Panc1 (cell line): ENCODE measurements around the gene NXPH2. TPM values are rescaled to one million over a fixed set of nuclear protein-coding genes. Genes with fewer than 3 reads are reported as not detected.
A peak's percentile ranks its signal among the peaks of the same experiment; 100 is the strongest.

ENCODE experiments used
- ATAC-seq: fragments of 200-7000 bp; cut with Tn5 transposase; 2 replicates; pipeline ENCODE4 v1.9.1; 2020; ENCODE audit warnings: mild to moderate bottlenecking, moderate library complexity
- Bru-seq: library from RNA; stranded (reverse); fragments of 400-500 nt; gene quantifications from one replicate; lab custom pipeline; 2021; lab: Mats Ljungman, UMichigan
- BruChase-seq, 2 experiments: library from RNA; stranded (reverse); fragments of 400-500 nt; gene quantifications; one replicate each; lab custom pipeline; 2021; lab: Mats Ljungman, UMichigan
- BruUV-seq: library from RNA; stranded (reverse); fragments of 400-500 nt; replicated peaks from 2 replicates; lab custom pipeline; 2021; lab: Mats Ljungman, UMichigan
- CTCF ChIA-PET: fragments of 300-600 bp; sonication (Branson Sonifier 250); formaldehyde crosslinking; loops from one replicate; lab custom pipeline; 2022; ENCODE audit warnings: antibody characterized with exemption; lab: Charles Lee
- POLR2A ChIA-PET: fragments of 300-600 bp; sonication (Branson Sonifier 250); formaldehyde crosslinking; loops from one replicate; lab custom pipeline; 2022; ENCODE audit warnings: antibody characterized with exemption; lab: Charles Lee
- DNase-seq: peaks from one replicate; pipeline ENCODE4 v3.0.0-alpha.2; 2010; ENCODE audit warnings: low read depth, low spot score
- H3K27ac ChIP-seq: 2 replicates; pipeline ENCODE4 v1.5.1; 2011; ENCODE audit warnings: mild to moderate bottlenecking, low read length, inconsistent platforms
- H3K27me3 ChIP-seq: fragments of 200-500 bp; sonication (Bioruptor generic); 2 replicates; pipeline ENCODE4 v1.6.0; 2014; ENCODE audit warnings: low read length, inconsistent platforms; ENCODE audit not compliant: control insufficient read depth, insufficient read depth
- H3K36me3 ChIP-seq: fragments of 200-500 bp; sonication (Bioruptor generic); 2 replicates; pipeline ENCODE4 v1.5.1; 2014; ENCODE audit warnings: inconsistent platforms, mild to moderate bottlenecking, low read length, moderate library complexity; ENCODE audit not compliant: control insufficient read depth, insufficient read depth
- H3K4me1 ChIP-seq: 2 replicates; pipeline ENCODE4 v1.5.1; 2011; ENCODE audit warnings: inconsistent platforms, mild to moderate bottlenecking, low read length, moderate library complexity; ENCODE audit not compliant: control insufficient read depth, insufficient read depth
- H3K4me3 ChIP-seq, 2 experiments: 2 replicates each; pipeline ENCODE4 v1.5.1; 2011 to 2012; ENCODE audit warnings: low read depth in 2 of 2, low read length in 2 of 2, mild to moderate bottlenecking in 2 of 2, inconsistent platforms in 1 of 2, moderate library complexity in 1 of 2
- H3K9me3 ChIP-seq: fragments of 200-500 bp; sonication (Bioruptor generic); 2 replicates; pipeline ENCODE4 v1.5.1; 2014; ENCODE audit warnings: low read depth, mild to moderate bottlenecking, inconsistent platforms, low read length, moderate library complexity; ENCODE audit not compliant: control insufficient read depth, insufficient read depth
- POLR2AphosphoS5 ChIP-seq: IDR thresholded peaks from 2 replicates; pipeline ENCODE4 v1.6.1; 2012; ENCODE audit warnings: mild to moderate bottlenecking, low read depth, low read length, moderate library complexity
- SIN3A ChIP-seq: IDR thresholded peaks from 2 replicates; pipeline ENCODE4 v1.6.1; 2012; ENCODE audit warnings: low read depth, mild to moderate bottlenecking, low read length, moderate library complexity, borderline replicate concordance; ENCODE audit not compliant: insufficient read depth
- TCF7L2 ChIP-seq: IDR thresholded peaks from 2 replicates; pipeline ENCODE4 v1.6.1; 2011; ENCODE audit warnings: mild to moderate bottlenecking, low read depth, low read length, inconsistent platforms
- in situ Hi-C: cut with HindIII; loops from 2 replicates; pipeline ENCODE4 v1.10.0; 2016; ENCODE audit warnings: low sequenced_read_pairs, low pct_unique_long_range_greater_than_20kb
- intact Hi-C: fragments of 100-400 bp; cut with micrococcal nuclease; formaldehyde crosslinking; loops from one replicate; pipeline ENCODE4 v1.10.0; 2022; ENCODE audit not compliant: unreplicated experiment
- long read RNA-seq: library from polyadenylated mRNA; unstranded; transcript quantifications from one replicate; pipeline ENCODE4 v2.0.0, GENCODE V29; 2021; ENCODE audit not compliant: unreplicated experiment
- polyA plus RNA-seq: library from polyadenylated mRNA; unstranded; fragments of >200 nt; gene quantifications from one replicate; pipeline ENCODE4 v1.2.1, GENCODE V29; 2012; ENCODE audit warnings: missing spikeins; ENCODE audit not compliant: insufficient read length
- total RNA-seq: library from RNA; stranded (reverse); gene quantifications from one replicate; pipeline ENCODE4 v1.2.1, GENCODE V29; 2021; ENCODE audit not compliant: unreplicated experiment
- TF ChIP-seq, protein P1 (sequence below): fragments of 450-650 bp; IDR thresholded peaks from 2 replicates; pipeline ENCODE4 v1.5.1; 2017; ENCODE audit warnings: mild to moderate bottlenecking
- TF ChIP-seq, protein P2 (sequence below), 2 experiments: IDR thresholded peaks; 2 replicates each; pipeline ENCODE4 v1.6.1; 2011 to 2012; ENCODE audit warnings: low read depth in 2 of 2, control low read depth in 1 of 2, low read length in 1 of 2, mild to moderate bottlenecking in 1 of 2, moderate library complexity in 1 of 2; ENCODE audit not compliant: insufficient read depth in 1 of 2

Gene NXPH2
- total RNA-seq = 5.4 TPM
- 2.5 TPM for polyA plus RNA-seq
- Bru-seq, nascent RNA = percentile 57 among the genes with signal in this experiment
- BruChase-seq, experiment 1, labeled RNA remaining after a 2-hour chase = percentile 57 among the genes with signal in this experiment
- percentile 49 among the genes with signal in this experiment for BruChase-seq, experiment 2, labeled RNA remaining after a 6-hour chase
- long read RNA-seq, transcript NXPH2-201 (2 exons, 1,052 nt) = major isoform, 8 of 10 reads
- long read RNA-seq, partial matches to known transcripts = 0 of 10 reads
- long read RNA-seq, other reads (novel, unspliced or antisense) = 2 of 10 reads

DNA sequence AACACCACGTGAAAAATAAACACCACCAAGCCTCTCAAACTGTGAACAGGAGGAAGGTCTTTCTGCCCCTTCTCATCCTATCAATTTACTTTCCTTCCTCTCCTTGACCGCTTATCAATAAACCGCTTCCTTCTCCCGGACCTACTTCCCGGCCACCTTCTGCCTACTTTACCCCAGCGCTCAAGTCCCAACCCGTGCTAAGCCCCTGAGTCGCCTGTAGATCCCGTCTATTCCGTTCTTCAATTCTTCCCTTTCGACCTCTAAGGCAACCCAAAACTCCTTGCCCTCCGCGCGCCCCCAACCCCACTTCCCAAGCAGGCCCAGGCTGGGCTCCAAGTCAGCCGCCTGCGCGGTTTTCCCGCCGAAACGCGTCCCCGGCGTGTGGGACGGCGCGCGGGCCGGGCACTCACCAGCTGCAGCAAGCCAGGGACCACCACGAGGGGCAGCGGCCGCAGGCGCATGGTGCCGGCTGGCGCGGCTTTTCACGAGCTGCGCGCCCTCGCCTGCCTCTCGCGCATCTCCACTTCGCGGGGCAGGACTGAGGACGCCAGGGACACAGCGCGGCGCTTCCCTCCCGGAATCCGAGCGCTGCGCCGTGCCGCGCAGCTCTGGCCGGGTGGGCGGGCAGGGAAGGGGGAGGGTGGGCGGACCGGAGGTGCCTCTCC, at the start of gene NXPH2:
Gene NXPH2 (minus strand): TSS at position 610 of the 665 bp plus-strand sequence. CDS start 149 bp downstream, at position 461.
- peak within 1 kb of the TSS; percentile 86 for H3K27ac ChIP-seq
- DNase-seq (no peak), ATAC-seq (peak; percentile 72)
- TF ChIP-seq, protein P1, sequence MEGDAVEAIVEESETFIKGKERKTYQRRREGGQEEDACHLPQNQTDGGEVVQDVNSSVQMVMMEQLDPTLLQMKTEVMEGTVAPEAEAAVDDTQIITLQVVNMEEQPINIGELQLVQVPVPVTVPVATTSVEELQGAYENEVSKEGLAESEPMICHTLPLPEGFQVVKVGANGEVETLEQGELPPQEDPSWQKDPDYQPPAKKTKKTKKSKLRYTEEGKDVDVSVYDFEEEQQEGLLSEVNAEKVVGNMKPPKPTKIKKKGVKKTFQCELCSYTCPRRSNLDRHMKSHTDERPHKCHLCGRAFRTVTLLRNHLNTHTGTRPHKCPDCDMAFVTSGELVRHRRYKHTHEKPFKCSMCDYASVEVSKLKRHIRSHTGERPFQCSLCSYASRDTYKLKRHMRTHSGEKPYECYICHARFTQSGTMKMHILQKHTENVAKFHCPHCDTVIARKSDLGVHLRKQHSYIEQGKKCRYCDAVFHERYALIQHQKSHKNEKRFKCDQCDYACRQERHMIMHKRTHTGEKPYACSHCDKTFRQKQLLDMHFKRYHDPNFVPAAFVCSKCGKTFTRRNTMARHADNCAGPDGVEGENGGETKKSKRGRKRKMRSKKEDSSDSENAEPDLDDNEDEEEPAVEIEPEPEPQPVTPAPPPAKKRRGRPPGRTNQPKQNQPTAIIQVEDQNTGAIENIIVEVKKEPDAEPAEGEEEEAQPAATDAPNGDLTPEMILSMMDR = no peak
- no peak for TF ChIP-seq TCF7L2
- TF ChIP-seq, protein P2, sequence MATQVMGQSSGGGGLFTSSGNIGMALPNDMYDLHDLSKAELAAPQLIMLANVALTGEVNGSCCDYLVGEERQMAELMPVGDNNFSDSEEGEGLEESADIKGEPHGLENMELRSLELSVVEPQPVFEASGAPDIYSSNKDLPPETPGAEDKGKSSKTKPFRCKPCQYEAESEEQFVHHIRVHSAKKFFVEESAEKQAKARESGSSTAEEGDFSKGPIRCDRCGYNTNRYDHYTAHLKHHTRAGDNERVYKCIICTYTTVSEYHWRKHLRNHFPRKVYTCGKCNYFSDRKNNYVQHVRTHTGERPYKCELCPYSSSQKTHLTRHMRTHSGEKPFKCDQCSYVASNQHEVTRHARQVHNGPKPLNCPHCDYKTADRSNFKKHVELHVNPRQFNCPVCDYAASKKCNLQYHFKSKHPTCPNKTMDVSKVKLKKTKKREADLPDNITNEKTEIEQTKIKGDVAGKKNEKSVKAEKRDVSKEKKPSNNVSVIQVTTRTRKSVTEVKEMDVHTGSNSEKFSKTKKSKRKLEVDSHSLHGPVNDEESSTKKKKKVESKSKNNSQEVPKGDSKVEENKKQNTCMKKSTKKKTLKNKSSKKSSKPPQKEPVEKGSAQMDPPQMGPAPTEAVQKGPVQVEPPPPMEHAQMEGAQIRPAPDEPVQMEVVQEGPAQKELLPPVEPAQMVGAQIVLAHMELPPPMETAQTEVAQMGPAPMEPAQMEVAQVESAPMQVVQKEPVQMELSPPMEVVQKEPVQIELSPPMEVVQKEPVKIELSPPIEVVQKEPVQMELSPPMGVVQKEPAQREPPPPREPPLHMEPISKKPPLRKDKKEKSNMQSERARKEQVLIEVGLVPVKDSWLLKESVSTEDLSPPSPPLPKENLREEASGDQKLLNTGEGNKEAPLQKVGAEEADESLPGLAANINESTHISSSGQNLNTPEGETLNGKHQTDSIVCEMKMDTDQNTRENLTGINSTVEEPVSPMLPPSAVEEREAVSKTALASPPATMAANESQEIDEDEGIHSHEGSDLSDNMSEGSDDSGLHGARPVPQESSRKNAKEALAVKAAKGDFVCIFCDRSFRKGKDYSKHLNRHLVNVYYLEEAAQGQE (IDR thresholded peaks at IDR 0.05; ENCODE audit: insufficient read depth in 1 of 2, low read depth in 2 of 2, low read length in 1 of 2) = no peak
- TF ChIP-seq SIN3A = no peak
- TF ChIP-seq POLR2AphosphoS5 = no peak
- in situ Hi-C loops (no loop called here), intact Hi-C loops (loop anchor here (10.0 kb wide), 3 partner anchors 275 to 835 kb away; partner anchors contain the start of gene SPOPL)
- H3K36me3 ChIP-seq = no peaks in the 10 kb centered on the region
- peaks cover 28% of the 10 kb centered on the region for H3K4me1 ChIP-seq
- no peaks in the 10 kb centered on the region for H3K9me3 ChIP-seq
- CTCF ChIA-PET = no interaction called here
- BruUV-seq = no TSS peak
- peaks cover 13% of the 10 kb centered on the region for H3K27me3 ChIP-seq
- POLR2A ChIA-PET = no interaction called here
- H3K4me3 ChIP-seq = peak within 1 kb of the TSS; percentile 44 to 57

DNA sequence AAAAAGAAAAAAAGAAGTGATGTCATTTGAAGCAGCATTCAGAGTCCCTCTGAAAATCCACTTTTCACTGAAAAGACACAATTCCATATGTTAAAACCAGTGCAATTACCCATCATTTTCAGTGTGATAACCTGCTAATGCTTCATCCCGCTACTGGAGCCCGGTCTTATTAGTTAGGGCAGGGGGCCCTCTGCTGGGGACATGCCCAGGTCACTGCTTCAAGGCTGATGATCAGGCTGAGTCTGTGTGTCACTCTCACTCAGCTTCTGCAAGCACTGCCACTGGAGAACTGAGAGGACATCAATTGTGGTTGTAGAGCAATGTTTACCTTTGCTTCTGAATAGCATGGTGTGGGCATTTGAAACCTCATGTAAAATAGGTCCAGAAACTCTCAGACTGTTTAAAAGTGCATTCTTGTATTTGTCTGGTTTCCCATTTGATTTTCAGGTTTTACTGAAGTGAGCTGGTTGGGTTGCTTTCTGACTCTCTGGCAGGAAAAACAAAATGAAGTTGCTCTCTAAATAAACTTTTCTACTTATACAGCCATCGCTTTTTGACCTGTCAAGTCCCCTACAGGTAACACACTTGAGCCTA, 49.2 kb upstream of the NXPH2 start:
- no peak for TF ChIP-seq POLR2AphosphoS5
- TF ChIP-seq, protein P1 = peak; percentile 70
- POLR2A ChIA-PET = no interaction called here
- Histone ChIP-seq H3K27ac (no peak overlapping the region), H3K36me3 (no peaks in the 10 kb centered on the region), H3K4me3 (no peak overlapping the region), H3K4me1 (no peaks in the 10 kb centered on the region), H3K9me3 (no peaks in the 10 kb centered on the region), H3K27me3 (no peaks in the 10 kb centered on the region; the same call in 1 of the 2 replicates)
- intact Hi-C loops = loop anchor here (2.0 to 10.0 kb wide), 2 partner anchors 455 to 963 kb away; no protein-coding TSS in a partner anchor
- in situ Hi-C loops = no loop called here
- DNase-seq = no peak
- BruUV-seq = no TSS peak
- ATAC-seq = peak; percentile 88
- CTCF ChIA-PET = interaction anchor here (0.6 kb wide), 1 partner anchor 12 kb away, joined by 3 read pairs; no protein-coding TSS in a partner anchor
